Nephron progenitor cell (in vitro differentiated cells): ENCODE results near the gene APOBEC3H.
"Not testable (repeated sequence)": the region's sequence is repeated elsewhere in the genome, so short reads cannot be mapped to it uniquely, and the experiment has no call there.

Experiments
- DNase-seq: peaks from one replicate; pipeline ENCODE4 v3.0.0; 2021
- H3K27ac Mint-ChIP-seq: 2 replicates; pipeline ENCODE4 v1.8.0; 2021; ENCODE audit warnings: mild to moderate bottlenecking, moderate library complexity, mixed read lengths
- H3K27me3 Mint-ChIP-seq: 2 replicates; pipeline ENCODE4 v1.8.0; 2021; ENCODE audit warnings: mild to moderate bottlenecking, low read depth, mixed read lengths; ENCODE audit not compliant: poor library complexity
- H3K36me3 Mint-ChIP-seq: 2 replicates; pipeline ENCODE4 v1.8.0; 2021; ENCODE audit warnings: low read depth, mixed read lengths
- H3K4me1 Mint-ChIP-seq: 2 replicates; pipeline ENCODE4 v1.8.0; 2021; ENCODE audit warnings: mixed read lengths
- H3K4me3 Mint-ChIP-seq: 2 replicates; pipeline ENCODE4 v1.8.0; 2021; ENCODE audit warnings: mild to moderate bottlenecking, moderate library complexity, mixed read lengths
- H3K9me3 Mint-ChIP-seq: 2 replicates; pipeline ENCODE4 v1.8.0; 2021; ENCODE audit warnings: mild to moderate bottlenecking, moderate library complexity, mixed read lengths
- TF ChIP-seq, protein P1 (sequence below): fragments of 200-600 bp; sonication (generic); IDR thresholded peaks from 2 replicates; pipeline ENCODE4 v1.5.0; 2021; ENCODE audit warnings: antibody characterized with exemption

Gene APOBEC3H

DNA sequence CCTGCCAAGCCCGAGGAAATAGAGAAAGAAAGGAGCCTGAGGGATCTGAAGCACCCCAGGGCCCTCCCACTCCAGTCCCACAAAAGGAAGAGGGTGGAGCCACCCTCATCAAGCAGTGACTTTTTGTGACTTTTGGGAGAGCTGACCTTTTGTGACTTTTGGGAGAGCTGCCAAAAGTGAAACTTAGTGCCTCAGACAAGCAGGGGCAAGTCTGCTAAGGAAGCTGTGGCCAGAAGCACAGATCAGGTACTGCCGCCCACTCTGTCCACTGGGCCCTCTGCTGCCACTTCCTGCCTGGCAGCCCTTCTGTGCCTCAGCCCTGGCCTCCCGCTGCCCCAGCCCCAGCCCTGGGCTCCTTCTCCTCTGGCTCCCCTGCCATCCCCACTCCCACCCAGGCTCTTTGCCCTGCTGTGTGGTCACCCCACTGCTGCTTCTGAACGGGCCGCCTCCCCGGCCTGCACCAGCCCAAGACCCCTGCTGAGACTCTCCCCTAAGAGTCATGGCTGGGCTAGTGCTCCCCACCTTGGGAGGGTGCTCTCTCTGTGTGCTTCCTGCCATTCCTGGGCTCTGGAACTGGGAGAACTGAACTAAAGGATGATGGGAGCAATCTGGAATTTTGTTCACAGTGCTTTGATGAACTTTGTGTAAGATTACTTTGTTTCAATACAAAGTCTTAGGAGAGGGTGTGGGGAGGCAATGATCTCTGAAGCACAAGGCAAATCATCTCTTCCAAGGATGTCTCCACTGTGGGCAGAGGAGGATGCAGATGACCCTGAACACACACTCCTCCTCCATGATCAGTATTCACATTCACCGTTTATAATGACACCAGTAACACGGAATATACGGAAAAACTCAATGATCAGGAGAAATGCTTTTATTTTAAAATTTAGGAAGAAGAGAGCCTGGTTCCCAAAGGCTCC lies at the start of gene APOBEC3H:
Gene APOBEC3H (plus strand): TSS at position 147 of the 923 bp plus-strand sequence. CDS start 3,035 bp downstream, outside the sequence.
- TF ChIP-seq, protein P1, sequence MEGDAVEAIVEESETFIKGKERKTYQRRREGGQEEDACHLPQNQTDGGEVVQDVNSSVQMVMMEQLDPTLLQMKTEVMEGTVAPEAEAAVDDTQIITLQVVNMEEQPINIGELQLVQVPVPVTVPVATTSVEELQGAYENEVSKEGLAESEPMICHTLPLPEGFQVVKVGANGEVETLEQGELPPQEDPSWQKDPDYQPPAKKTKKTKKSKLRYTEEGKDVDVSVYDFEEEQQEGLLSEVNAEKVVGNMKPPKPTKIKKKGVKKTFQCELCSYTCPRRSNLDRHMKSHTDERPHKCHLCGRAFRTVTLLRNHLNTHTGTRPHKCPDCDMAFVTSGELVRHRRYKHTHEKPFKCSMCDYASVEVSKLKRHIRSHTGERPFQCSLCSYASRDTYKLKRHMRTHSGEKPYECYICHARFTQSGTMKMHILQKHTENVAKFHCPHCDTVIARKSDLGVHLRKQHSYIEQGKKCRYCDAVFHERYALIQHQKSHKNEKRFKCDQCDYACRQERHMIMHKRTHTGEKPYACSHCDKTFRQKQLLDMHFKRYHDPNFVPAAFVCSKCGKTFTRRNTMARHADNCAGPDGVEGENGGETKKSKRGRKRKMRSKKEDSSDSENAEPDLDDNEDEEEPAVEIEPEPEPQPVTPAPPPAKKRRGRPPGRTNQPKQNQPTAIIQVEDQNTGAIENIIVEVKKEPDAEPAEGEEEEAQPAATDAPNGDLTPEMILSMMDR, result no peak
- peak within 1 kb of the TSS; percentile 40 for H3K4me3 Mint-ChIP-seq
- H3K9me3 Mint-ChIP-seq, result no peaks in the 10 kb centered on the region
- no peak for DNase-seq
- H3K4me1 Mint-ChIP-seq, result peaks cover 80% of the 10 kb centered on the region
- no peaks in the 10 kb centered on the region for H3K36me3 Mint-ChIP-seq
- peak within 1 kb of the TSS; percentile 96 for H3K27ac Mint-ChIP-seq
- H3K27me3 Mint-ChIP-seq, result peaks cover 3% of the 10 kb centered on the region

DNA sequence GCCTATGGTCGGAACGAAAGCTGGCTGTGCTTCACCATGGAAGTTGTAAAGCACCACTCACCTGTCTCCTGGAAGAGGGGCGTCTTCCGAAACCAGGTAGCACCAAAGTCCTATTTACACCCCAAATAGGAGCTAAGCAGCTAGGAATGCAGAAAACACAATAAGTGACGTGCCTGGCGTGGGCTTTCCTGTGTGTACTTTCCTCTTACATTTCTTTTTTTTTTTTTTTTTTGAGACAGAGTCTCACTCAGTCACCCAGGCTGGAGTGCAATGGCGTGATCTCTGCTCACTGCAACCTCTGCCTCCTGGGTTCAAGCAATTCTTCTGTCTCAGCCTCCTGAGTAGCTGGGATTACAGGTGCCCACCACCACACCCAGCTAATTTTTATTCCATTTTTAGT lies 47.6 kb upstream of the APOBEC3H start:
- H3K4me1 Mint-ChIP-seq, result peaks cover 76% of the 10 kb centered on the region
- H3K27me3 Mint-ChIP-seq, DNase-seq, H3K4me3 Mint-ChIP-seq, H3K9me3 Mint-ChIP-seq, H3K27ac Mint-ChIP-seq: not testable (repeated sequence)
- peaks cover 18% of the 10 kb centered on the region for H3K36me3 Mint-ChIP-seq

GRCh38 chr22:39051844-39052495 lies 45.1 kb upstream of the APOBEC3H start:
- DNase-seq, H3K4me3 Mint-ChIP-seq, H3K27ac Mint-ChIP-seq, H3K27me3 Mint-ChIP-seq: not testable (repeated sequence)
- H3K9me3 Mint-ChIP-seq, result peaks cover 13% of the 10 kb centered on the region
- H3K4me1 Mint-ChIP-seq, result peaks cover 51% of the 10 kb centered on the region
- peaks cover 18% of the 10 kb centered on the region for H3K36me3 Mint-ChIP-seq

DNA sequence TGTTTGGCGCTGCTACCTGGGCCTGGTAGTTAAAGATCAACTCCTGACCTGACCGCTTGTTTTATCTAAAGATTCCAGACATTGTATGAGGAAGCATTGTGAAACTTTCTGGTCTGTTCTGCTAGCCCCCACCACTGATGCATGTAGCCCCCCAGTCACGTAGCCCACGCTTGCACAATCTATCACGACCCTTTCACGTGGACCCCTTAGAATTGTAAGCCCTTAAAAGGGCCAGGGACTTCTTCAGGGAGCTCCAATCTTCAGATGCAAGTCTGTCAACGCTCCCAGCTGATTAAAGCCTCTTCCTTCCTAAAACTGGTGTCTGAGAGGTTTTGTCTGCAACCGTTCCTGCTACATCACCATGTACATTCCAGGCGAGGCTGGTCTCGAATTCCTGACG lies 41.4 kb upstream of the APOBEC3H start:
- peaks cover 18% of the 10 kb centered on the region for H3K36me3 Mint-ChIP-seq
- no peak overlapping the region for H3K4me3 Mint-ChIP-seq
- TF ChIP-seq, protein P1, result no peak
- H3K27me3 Mint-ChIP-seq, result no peaks in the 10 kb centered on the region
- DNase-seq, result no peak
- no peak overlapping the region for H3K27ac Mint-ChIP-seq
- H3K9me3 Mint-ChIP-seq, result peaks cover 13% of the 10 kb centered on the region
- peaks cover 28% of the 10 kb centered on the region for H3K4me1 Mint-ChIP-seq

GRCh38 chr22:39061290-39061689 lies 35.8 kb upstream of the APOBEC3H start:
- not testable (repeated sequence) for H3K36me3 Mint-ChIP-seq, H3K4me1 Mint-ChIP-seq, H3K9me3 Mint-ChIP-seq, H3K27ac Mint-ChIP-seq, H3K4me3 Mint-ChIP-seq, DNase-seq, H3K27me3 Mint-ChIP-seq

- H3K27me3 Mint-ChIP-seq, H3K4me3 Mint-ChIP-seq, H3K27ac Mint-ChIP-seq, H3K4me1 Mint-ChIP-seq, H3K36me3 Mint-ChIP-seq, H3K9me3 Mint-ChIP-seq, DNase-seq: not testable (repeated sequence)
Measured at GRCh38 chr22:39061951-39062350, 35.1 kb upstream of the APOBEC3H start.

DNA sequence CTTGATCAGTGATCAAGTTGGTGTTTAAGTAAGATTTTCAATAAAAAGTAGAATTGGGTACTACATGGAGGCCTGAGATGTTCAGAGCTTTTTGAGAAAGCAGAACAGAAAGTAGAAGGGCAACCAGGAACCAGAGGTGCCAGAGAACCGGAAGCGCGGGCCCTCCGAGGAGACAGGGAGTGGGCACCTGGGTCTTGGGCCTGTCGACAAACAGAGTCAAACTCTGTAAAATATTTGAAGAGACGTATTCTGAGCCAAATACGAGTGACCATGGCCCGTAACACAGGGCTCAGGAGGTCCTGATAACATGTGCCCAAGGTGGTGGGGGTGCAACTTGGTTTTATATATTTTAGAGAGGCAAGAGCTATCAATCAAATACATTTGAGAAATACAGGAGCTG lies 33.1 kb upstream of the APOBEC3H start:
- H3K4me1 Mint-ChIP-seq, H3K9me3 Mint-ChIP-seq, H3K27ac Mint-ChIP-seq, H3K27me3 Mint-ChIP-seq, DNase-seq, H3K36me3 Mint-ChIP-seq, H3K4me3 Mint-ChIP-seq: not testable (repeated sequence)

GRCh38 chr22:39066442-39067276 lies 30.4 kb upstream of the APOBEC3H start:
- H3K36me3 Mint-ChIP-seq, H3K4me1 Mint-ChIP-seq, H3K9me3 Mint-ChIP-seq, H3K4me3 Mint-ChIP-seq, DNase-seq, H3K27me3 Mint-ChIP-seq, H3K27ac Mint-ChIP-seq: not testable (repeated sequence)
